Mammary epithelial cell (primary cell): ENCODE measurements around the gene DTX3.

ENCODE experiments used
- CTCF ChIP-seq, 2 donors: IDR thresholded peaks in 1 of 2; conservative IDR thresholded peaks in 1 of 2; 2 replicates each; pipeline ENCODE4 v1.5.1; 2011 to 2012; ENCODE audit warnings: inconsistent platforms in 2 of 2, low read length in 2 of 2, mild to moderate bottlenecking in 2 of 2, control low read depth in 1 of 2, low read depth in 1 of 2; ENCODE audit not compliant: insufficient read depth in 1 of 2; ENCODE audit errors: extremely low read depth in 1 of 2
- EZH2 ChIP-seq: IDR thresholded peaks from 2 replicates; pipeline ENCODE4 v1.6.1; 2012; ENCODE audit warnings: low read length, inconsistent platforms, borderline replicate concordance

GRCh38 chr12:57607958-57608663 is 3.5 kb downstream of the DTX3 start:
- TF ChIP-seq EZH2 (no peak), CTCF (conservative IDR thresholded peaks at IDR 0.05 in 1 of 2, IDR thresholded peaks at IDR 0.05 in 1 of 2; ENCODE audit: extremely low read depth in 1 of 2, insufficient read depth in 1 of 2, low read depth in 1 of 2, low read length in 2 of 2) (no peak)
